Kidney epithelial cell (primary cell): Measurements from ENCODE around the gene LTBP3. TPM values are rescaled to one million over a fixed set of nuclear protein-coding genes. Genes with fewer than 3 reads are reported as not detected.

Source experiments
- DNase-seq: peaks from one replicate; pipeline ENCODE4 v3.0.0-alpha.2; 2010; ENCODE audit warnings: low read depth
- H3K27me3 ChIP-seq: 2 replicates; pipeline ENCODE4 v1.6.0; 2011; ENCODE audit warnings: low read length; ENCODE audit not compliant: control insufficient read depth, insufficient read depth
- H3K36me3 ChIP-seq: 2 replicates; pipeline ENCODE4 v1.5.1; 2011; ENCODE audit warnings: low read length; ENCODE audit not compliant: control insufficient read depth, insufficient read depth
- H3K4me3 ChIP-seq: 2 replicates; pipeline ENCODE4 v1.5.1; 2011; ENCODE audit warnings: low read depth, mild to moderate bottlenecking, control low read depth, low read length
- total RNA-seq: library from RNA; depleted of rRNA; stranded (reverse); fragments of >200 nt; gene quantifications from 2 replicates; pipeline ENCODE4 v1.2.3, GENCODE V29; 2015
- TF ChIP-seq, protein P1 (sequence below): IDR thresholded peaks from 2 replicates; pipeline ENCODE4 v1.5.1; 2011; ENCODE audit warnings: mild to moderate bottlenecking, moderate library complexity, low read length, control low read depth, inconsistent platforms; ENCODE audit not compliant: insufficient read depth, poor library complexity, severe bottlenecking

Gene LTBP3
- total RNA-seq, 1 donor from 2014 or later, result 116 TPM

DNA sequence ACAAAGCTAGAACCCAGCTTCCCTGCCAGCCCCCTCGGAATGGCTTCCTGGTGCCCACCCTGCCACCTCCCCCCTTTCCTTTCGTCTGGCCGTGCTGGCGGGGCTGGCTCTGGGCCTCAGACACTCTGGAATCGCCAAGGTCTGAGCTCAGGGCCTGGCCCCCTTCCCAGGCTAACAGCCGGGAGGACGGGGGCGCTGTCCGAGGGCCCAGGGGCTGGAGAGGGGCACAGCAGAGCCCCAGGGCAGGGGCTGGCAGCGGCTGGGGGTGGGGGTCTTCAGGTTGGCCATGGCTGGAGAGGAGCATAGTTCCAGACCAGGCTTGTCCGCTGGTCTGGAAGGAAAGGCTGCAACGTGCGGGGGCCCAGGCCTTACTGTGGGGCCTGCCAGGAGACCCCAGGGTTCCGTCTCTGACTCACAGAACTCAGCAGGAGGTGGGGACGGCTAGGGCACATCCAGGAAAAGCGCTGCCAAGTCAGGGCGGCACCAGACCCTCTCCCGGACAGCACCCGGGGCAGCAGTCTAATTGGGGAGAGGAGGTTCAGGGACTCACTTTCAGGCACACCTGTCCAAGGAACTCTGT, 861 bp upstream of the LTBP3 start:
- H3K36me3 ChIP-seq, result no peaks in the 10 kb centered on the region
- TF ChIP-seq, protein P1, sequence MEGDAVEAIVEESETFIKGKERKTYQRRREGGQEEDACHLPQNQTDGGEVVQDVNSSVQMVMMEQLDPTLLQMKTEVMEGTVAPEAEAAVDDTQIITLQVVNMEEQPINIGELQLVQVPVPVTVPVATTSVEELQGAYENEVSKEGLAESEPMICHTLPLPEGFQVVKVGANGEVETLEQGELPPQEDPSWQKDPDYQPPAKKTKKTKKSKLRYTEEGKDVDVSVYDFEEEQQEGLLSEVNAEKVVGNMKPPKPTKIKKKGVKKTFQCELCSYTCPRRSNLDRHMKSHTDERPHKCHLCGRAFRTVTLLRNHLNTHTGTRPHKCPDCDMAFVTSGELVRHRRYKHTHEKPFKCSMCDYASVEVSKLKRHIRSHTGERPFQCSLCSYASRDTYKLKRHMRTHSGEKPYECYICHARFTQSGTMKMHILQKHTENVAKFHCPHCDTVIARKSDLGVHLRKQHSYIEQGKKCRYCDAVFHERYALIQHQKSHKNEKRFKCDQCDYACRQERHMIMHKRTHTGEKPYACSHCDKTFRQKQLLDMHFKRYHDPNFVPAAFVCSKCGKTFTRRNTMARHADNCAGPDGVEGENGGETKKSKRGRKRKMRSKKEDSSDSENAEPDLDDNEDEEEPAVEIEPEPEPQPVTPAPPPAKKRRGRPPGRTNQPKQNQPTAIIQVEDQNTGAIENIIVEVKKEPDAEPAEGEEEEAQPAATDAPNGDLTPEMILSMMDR, result no peak
- DNase-seq, result no peak
- H3K27me3 ChIP-seq, result no peaks in the 10 kb centered on the region
- no peak overlapping the region for H3K4me3 ChIP-seq

DNA sequence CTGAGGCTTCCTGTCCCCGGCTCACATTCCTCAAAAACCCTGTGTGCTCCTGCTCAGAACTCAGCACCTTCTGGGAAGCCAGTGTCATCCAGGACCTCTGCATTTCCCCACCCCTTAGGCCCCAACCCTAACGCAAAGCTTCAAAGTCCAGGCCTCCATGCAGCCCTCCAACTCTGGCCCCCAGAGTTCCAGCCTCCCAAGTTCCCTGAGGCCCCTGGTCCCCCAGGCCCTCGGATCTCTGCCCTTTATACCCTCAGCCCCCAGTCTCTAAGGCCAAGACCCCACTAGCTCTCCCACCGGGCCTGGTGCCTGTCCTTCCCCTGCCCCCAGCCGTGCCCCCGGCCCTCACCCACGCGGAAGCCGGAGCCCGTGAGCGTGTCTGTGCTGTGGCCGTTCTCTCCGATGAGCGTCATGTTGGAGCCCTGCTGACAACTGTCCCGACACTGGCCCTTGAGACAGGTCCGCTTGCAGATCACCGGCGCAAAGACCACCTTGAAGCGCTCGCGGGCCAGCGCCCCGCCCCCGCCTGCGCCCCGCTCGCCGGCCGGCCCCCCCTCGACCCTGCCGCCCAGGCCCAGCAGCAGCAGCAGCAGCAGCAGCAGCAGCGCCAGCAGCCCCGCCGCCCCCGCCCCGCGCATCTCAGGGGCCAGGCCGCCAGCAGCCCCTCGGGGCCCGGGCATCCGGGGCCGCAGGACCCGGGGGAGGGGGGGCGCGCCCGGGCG, 718 bp downstream of the LTBP3 start:
- DNase-seq, result no peak
- TF ChIP-seq, protein P1, result no peak

DNA sequence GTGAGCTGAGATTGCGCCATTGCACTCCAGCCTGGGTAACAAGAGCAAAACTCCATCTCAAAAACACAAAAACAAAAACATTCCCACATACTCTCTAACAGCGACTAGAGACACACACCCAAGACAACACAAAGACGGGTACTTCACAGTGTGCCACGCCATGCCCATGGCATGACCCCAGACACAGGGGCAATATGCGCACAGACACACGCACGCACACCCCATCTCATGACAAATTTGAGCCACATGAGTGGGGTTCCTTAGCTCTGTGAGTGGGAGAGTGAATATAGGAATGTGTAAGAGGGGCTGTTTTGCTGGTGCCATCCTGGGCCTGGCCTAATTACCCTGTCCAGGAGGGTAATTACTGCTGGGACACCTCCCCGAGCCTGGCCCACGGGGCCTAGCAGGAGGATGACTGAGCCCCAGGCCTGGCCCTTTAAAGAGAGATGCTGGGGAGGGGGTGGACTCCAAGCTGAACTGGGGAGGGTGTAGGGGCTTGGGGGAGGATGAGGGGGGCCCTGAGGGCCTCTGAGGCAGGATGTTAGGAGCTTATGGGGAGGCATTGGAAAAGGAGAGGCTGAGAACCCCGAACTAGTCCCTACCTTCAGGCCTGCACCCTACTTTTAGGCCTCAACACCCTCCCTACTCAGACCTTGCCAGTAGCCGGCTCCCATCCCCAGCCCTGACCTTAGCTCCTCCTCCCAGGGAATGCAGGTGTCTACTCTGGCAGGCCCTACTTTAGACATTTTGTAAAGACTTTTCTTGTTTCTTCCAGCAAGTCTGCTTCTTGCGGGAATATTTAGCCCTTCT, 1.5 kb downstream of the LTBP3 start:
- H3K4me3 ChIP-seq, result peak overlapping the region; percentile 54
- TF ChIP-seq, protein P1, result no peak
- no peak for DNase-seq
- no peaks in the 10 kb centered on the region for H3K27me3 ChIP-seq
- H3K36me3 ChIP-seq, result peaks cover 4% of the 10 kb centered on the region

More for the DNA sequence above, 718 bp downstream of the LTBP3 start:
- H3K4me3 ChIP-seq, result peak overlapping the region; percentile 54
- H3K36me3 ChIP-seq, result no peaks in the 10 kb centered on the region
- no peaks in the 10 kb centered on the region for H3K27me3 ChIP-seq

DNA sequence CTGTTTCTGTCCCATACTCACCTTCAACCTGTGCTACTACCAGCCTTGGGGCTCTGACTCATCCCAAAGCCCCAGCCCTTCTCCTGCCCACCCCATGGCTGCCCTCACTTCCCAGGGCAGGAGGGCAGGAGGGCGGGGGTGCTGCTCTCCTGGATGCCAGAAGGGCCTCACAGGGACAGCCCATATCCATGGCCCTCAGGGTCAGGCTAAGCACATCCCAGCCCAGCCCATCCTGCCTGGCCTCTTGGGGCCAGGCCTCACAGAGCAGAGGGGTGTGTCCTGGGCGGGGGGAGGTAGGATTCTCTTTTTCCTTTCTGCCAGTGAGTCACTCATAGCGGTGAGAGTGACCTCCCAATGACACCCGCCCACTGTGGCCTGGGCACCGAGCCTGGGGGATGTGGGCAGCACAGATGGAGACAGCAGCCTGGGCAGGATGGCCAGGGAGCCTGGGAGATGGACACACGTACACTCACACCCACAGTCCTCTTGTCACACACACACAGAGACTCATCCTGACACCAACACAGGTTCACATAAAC, 2.4 kb downstream of the LTBP3 start:
- H3K36me3 ChIP-seq, result peaks cover 7% of the 10 kb centered on the region
- DNase-seq, result no peak
- TF ChIP-seq, protein P1, result no peak
- H3K27me3 ChIP-seq, result no peaks in the 10 kb centered on the region
- no peak overlapping the region for H3K4me3 ChIP-seq

DNA sequence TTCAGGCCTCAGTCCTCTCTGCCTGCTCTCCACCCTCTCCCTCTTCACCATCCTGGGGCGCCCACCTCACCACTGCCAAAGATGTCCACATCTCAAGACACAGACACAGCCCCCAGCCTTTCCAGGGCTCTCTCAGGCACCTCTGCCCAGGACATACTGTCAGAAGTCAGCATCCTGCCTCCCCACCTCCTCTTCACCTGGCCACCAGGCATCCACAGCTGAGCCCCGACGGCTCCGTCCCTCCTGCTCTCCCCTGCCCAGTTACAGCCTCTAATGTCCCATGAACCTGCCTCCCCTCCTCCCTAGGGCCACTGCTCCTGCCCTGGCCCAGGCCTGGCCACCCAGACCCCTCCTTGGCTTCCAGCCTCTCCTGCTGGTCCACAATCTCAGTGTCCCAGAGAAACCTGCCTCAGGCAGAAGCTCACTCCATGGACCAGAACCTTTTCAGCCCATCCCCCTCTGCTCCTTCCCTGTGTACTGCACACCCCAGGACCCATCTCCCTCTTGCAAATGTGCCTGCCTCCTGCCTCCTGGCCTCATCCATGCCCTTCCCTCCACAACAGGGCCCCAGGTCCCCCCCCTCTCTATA, 3.2 kb downstream of the LTBP3 start:
- Histone ChIP-seq H3K27me3 (no peaks in the 10 kb centered on the region), H3K4me3 (no peak overlapping the region), H3K36me3 (peaks cover 7% of the 10 kb centered on the region)
- TF ChIP-seq, protein P1, result no peak
- DNase-seq, result no peak
